Measurements from ENCODE around the gene TLE1.

- TF ChIP-seq EZH2 (IDR thresholded peaks at IDR 0.05; ENCODE audit: low read length, unreplicated experiment) (no peak), CTCF (conservative IDR thresholded peaks at IDR 0.05; ENCODE audit: low read depth, low read length) (no peak), EZH2phosphoT487 (IDR thresholded peaks at IDR 0.05; ENCODE audit: borderline replicate concordance, low read length) (no peak)
Measured at GRCh38 chr9:81737871-81738507, 48.6 kb upstream of the TLE1 start.

Data from PC-3 (cell line).